Panc1 (cell line): ENCODE measurements around the gene RPS28. TPM values are rescaled to one million over a fixed set of nuclear protein-coding genes. Genes with fewer than 3 reads are reported as not detected.

ENCODE experiments used
- ATAC-seq: fragments of 200-7000 bp; cut with Tn5 transposase; 2 replicates; pipeline ENCODE4 v1.9.1; 2020; ENCODE audit warnings: mild to moderate bottlenecking, moderate library complexity
- BruUV-seq: library from RNA; stranded (reverse); fragments of 400-500 nt; replicated peaks from 2 replicates; lab custom pipeline; 2021; lab: Mats Ljungman, UMichigan
- CTCF ChIA-PET: fragments of 300-600 bp; sonication (Branson Sonifier 250); formaldehyde crosslinking; loops from one replicate; lab custom pipeline; 2022; ENCODE audit warnings: antibody characterized with exemption; lab: Charles Lee
- POLR2A ChIA-PET: fragments of 300-600 bp; sonication (Branson Sonifier 250); formaldehyde crosslinking; loops from one replicate; lab custom pipeline; 2022; ENCODE audit warnings: antibody characterized with exemption; lab: Charles Lee
- DNase-seq: peaks from one replicate; pipeline ENCODE4 v3.0.0-alpha.2; 2010; ENCODE audit warnings: low read depth, low spot score
- H3K27ac ChIP-seq: 2 replicates; pipeline ENCODE4 v1.5.1; 2011; ENCODE audit warnings: mild to moderate bottlenecking, low read length, inconsistent platforms
- H3K27me3 ChIP-seq: fragments of 200-500 bp; sonication (Bioruptor generic); 2 replicates; pipeline ENCODE4 v1.6.0; 2014; ENCODE audit warnings: low read length, inconsistent platforms; ENCODE audit not compliant: control insufficient read depth, insufficient read depth
- H3K36me3 ChIP-seq: fragments of 200-500 bp; sonication (Bioruptor generic); 2 replicates; pipeline ENCODE4 v1.5.1; 2014; ENCODE audit warnings: inconsistent platforms, mild to moderate bottlenecking, low read length, moderate library complexity; ENCODE audit not compliant: control insufficient read depth, insufficient read depth
- H3K4me1 ChIP-seq: 2 replicates; pipeline ENCODE4 v1.5.1; 2011; ENCODE audit warnings: inconsistent platforms, mild to moderate bottlenecking, low read length, moderate library complexity; ENCODE audit not compliant: control insufficient read depth, insufficient read depth
- H3K4me3 ChIP-seq, 2 experiments: 2 replicates each; pipeline ENCODE4 v1.5.1; 2011 to 2012; ENCODE audit warnings: low read depth in 2 of 2, low read length in 2 of 2, mild to moderate bottlenecking in 2 of 2, inconsistent platforms in 1 of 2, moderate library complexity in 1 of 2
- H3K9me3 ChIP-seq: fragments of 200-500 bp; sonication (Bioruptor generic); 2 replicates; pipeline ENCODE4 v1.5.1; 2014; ENCODE audit warnings: low read depth, mild to moderate bottlenecking, inconsistent platforms, low read length, moderate library complexity; ENCODE audit not compliant: control insufficient read depth, insufficient read depth
- POLR2AphosphoS5 ChIP-seq: IDR thresholded peaks from 2 replicates; pipeline ENCODE4 v1.6.1; 2012; ENCODE audit warnings: mild to moderate bottlenecking, low read depth, low read length, moderate library complexity
- SIN3A ChIP-seq: IDR thresholded peaks from 2 replicates; pipeline ENCODE4 v1.6.1; 2012; ENCODE audit warnings: low read depth, mild to moderate bottlenecking, low read length, moderate library complexity, borderline replicate concordance; ENCODE audit not compliant: insufficient read depth
- TCF7L2 ChIP-seq: IDR thresholded peaks from 2 replicates; pipeline ENCODE4 v1.6.1; 2011; ENCODE audit warnings: mild to moderate bottlenecking, low read depth, low read length, inconsistent platforms
- in situ Hi-C: cut with HindIII; loops from 2 replicates; pipeline ENCODE4 v1.10.0; 2016; ENCODE audit warnings: low sequenced_read_pairs, low pct_unique_long_range_greater_than_20kb
- intact Hi-C: fragments of 100-400 bp; cut with micrococcal nuclease; formaldehyde crosslinking; loops from one replicate; pipeline ENCODE4 v1.10.0; 2022; ENCODE audit not compliant: unreplicated experiment
- total RNA-seq: library from RNA; stranded (reverse); gene quantifications from one replicate; pipeline ENCODE4 v1.2.1, GENCODE V29; 2021; ENCODE audit not compliant: unreplicated experiment
- TF ChIP-seq, protein P1 (sequence below): fragments of 450-650 bp; IDR thresholded peaks from 2 replicates; pipeline ENCODE4 v1.5.1; 2017; ENCODE audit warnings: mild to moderate bottlenecking
- TF ChIP-seq, protein P2 (sequence below), 2 experiments: IDR thresholded peaks; 2 replicates each; pipeline ENCODE4 v1.6.1; 2011 to 2012; ENCODE audit warnings: low read depth in 2 of 2, control low read depth in 1 of 2, low read length in 1 of 2, mild to moderate bottlenecking in 1 of 2, moderate library complexity in 1 of 2; ENCODE audit not compliant: insufficient read depth in 1 of 2

Gene RPS28
- total RNA-seq, 1 experiment from 2014 or later = 1,096 TPM

DNA sequence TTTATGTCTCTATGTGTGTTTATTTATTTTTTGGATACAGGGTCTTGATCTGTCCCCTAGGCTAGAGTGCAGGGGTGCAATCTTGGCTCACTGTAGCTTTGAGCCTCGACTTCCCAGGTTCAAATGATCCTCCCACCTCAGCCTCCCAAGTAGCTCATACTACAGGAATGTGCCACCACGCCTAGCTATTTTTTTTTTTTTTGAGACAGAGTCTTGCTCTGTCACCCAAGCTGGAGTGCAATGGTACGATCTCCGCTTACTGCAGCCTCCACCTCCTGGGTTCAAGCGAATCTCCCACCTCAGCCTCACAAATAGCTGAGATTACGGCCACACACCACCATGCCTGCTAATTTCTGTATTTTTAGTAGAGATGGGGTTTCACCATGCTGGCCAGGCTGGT, 37.7 kb downstream of the RPS28 start:
- no TSS peak for BruUV-seq
- DNase-seq (no peak), ATAC-seq (no peak)
- intact Hi-C loops = loop anchor here (10.0 kb wide), 1 partner anchor 96 kb away; no protein-coding TSS in a partner anchor
- POLR2A ChIA-PET = interaction anchor here (0.5 kb wide), 1 partner anchor 33 kb away, joined by 12 read pairs; no protein-coding TSS in a partner anchor
- CTCF ChIA-PET = interaction anchor here (0.6 kb wide), 3 partner anchors 32 to 223 kb away, joined by 3 to 4 read pairs (median 3); no protein-coding TSS in a partner anchor
- Histone ChIP-seq H3K4me3 (no peak overlapping the region), H3K9me3 (no peaks in the 10 kb centered on the region), H3K27me3 (no peaks in the 10 kb centered on the region), H3K4me1 (peaks cover 12% of the 10 kb centered on the region), H3K27ac (no peak overlapping the region), H3K36me3 (no peaks in the 10 kb centered on the region)
- TF ChIP-seq SIN3A (no peak), TCF7L2 (no peak), POLR2AphosphoS5 (no peak)
- TF ChIP-seq, protein P1, sequence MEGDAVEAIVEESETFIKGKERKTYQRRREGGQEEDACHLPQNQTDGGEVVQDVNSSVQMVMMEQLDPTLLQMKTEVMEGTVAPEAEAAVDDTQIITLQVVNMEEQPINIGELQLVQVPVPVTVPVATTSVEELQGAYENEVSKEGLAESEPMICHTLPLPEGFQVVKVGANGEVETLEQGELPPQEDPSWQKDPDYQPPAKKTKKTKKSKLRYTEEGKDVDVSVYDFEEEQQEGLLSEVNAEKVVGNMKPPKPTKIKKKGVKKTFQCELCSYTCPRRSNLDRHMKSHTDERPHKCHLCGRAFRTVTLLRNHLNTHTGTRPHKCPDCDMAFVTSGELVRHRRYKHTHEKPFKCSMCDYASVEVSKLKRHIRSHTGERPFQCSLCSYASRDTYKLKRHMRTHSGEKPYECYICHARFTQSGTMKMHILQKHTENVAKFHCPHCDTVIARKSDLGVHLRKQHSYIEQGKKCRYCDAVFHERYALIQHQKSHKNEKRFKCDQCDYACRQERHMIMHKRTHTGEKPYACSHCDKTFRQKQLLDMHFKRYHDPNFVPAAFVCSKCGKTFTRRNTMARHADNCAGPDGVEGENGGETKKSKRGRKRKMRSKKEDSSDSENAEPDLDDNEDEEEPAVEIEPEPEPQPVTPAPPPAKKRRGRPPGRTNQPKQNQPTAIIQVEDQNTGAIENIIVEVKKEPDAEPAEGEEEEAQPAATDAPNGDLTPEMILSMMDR = no peak
- TF ChIP-seq, protein P2, sequence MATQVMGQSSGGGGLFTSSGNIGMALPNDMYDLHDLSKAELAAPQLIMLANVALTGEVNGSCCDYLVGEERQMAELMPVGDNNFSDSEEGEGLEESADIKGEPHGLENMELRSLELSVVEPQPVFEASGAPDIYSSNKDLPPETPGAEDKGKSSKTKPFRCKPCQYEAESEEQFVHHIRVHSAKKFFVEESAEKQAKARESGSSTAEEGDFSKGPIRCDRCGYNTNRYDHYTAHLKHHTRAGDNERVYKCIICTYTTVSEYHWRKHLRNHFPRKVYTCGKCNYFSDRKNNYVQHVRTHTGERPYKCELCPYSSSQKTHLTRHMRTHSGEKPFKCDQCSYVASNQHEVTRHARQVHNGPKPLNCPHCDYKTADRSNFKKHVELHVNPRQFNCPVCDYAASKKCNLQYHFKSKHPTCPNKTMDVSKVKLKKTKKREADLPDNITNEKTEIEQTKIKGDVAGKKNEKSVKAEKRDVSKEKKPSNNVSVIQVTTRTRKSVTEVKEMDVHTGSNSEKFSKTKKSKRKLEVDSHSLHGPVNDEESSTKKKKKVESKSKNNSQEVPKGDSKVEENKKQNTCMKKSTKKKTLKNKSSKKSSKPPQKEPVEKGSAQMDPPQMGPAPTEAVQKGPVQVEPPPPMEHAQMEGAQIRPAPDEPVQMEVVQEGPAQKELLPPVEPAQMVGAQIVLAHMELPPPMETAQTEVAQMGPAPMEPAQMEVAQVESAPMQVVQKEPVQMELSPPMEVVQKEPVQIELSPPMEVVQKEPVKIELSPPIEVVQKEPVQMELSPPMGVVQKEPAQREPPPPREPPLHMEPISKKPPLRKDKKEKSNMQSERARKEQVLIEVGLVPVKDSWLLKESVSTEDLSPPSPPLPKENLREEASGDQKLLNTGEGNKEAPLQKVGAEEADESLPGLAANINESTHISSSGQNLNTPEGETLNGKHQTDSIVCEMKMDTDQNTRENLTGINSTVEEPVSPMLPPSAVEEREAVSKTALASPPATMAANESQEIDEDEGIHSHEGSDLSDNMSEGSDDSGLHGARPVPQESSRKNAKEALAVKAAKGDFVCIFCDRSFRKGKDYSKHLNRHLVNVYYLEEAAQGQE (IDR thresholded peaks at IDR 0.05; ENCODE audit: insufficient read depth in 1 of 2, low read depth in 2 of 2, low read length in 1 of 2) = no peak
- in situ Hi-C loops = no loop called here

DNA sequence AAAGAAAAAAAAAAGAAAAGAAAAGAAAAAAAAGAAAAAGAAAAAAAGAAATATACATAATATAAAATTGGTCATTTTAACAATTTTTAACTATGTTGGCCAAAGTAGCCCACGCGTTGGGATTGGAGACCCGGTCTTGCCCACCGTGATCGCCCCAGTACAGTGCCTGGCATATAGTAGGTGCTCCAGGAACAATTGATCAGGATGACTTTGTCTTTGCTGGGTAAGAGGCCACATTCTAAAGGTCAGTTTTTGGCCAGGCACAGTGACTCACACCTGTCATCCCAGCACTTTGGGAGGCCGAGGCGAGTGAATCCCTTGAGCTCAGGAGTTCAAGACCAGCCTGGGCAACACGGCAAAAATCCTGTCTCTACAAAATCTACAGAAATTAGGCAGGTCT, 38.9 kb downstream of the RPS28 start:
- Histone ChIP-seq H3K36me3 (no peaks in the 10 kb centered on the region), H3K27me3 (no peaks in the 10 kb centered on the region), H3K4me1 (peaks cover 12% of the 10 kb centered on the region), H3K27ac (no peak overlapping the region), H3K4me3 (no peak overlapping the region), H3K9me3 (no peaks in the 10 kb centered on the region)
- ChIA-PET POLR2A (no interaction called here), CTCF (no interaction called here)
- intact Hi-C loops (no loop called here), in situ Hi-C loops (no loop called here)
- TF ChIP-seq TCF7L2 (no peak), SIN3A (no peak), POLR2AphosphoS5 (no peak)
- TF ChIP-seq, protein P2 (IDR thresholded peaks at IDR 0.05; ENCODE audit: insufficient read depth in 1 of 2, low read depth in 2 of 2, low read length in 1 of 2) = no peak
- TF ChIP-seq, protein P1 = no peak
- DNase-seq = no peak
- no peak for ATAC-seq
- no TSS peak for BruUV-seq
